ENCODE results near the gene TMEM163. TPM values are rescaled to one million over a fixed set of nuclear protein-coding genes. Genes with fewer than 3 reads are reported as not detected.

The TMEM163 gene
- total RNA-seq, 1 donor from 2014 or later, result 0.18 TPM

DNA sequence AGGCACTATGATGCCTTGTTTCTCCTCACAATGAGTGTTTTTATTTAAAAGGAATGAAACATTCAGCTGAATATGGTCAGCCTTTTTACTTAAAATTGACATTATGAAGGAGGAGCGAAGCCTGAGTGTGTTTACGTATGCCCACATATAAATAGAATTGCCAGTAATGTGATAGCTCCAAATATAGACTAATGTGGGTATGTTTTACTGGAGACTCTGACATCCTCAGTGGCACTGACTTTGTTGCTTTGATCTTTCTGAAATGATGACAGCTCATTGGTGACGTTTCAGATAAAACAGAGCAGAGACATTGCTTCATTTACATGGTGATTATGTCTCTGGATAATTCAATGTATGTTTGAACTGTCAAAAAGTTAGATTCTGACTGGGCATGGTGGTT is 297.9 kb downstream of the TMEM163 start:
- H3K9me3 ChIP-seq (ENCODE audit: insufficient read depth, low read depth, low read length), result no peaks in the 10 kb centered on the region
- H3K4me3 ChIP-seq (ENCODE audit: insufficient read depth, low read depth, low read length), result no peak overlapping the region
- DNase-seq (ENCODE audit: low read depth), result no peak
- Mint-ChIP-seq H3K27ac (ENCODE audit: unreplicated experiment) (no peak overlapping the region), H3K27me3 (ENCODE audit: low read depth, unreplicated experiment) (no peaks in the 10 kb centered on the region), H3K36me3 (ENCODE audit: low read depth, unreplicated experiment) (peaks cover 11% of the 10 kb centered on the region), H3K9me3 (ENCODE audit: unreplicated experiment) (no peaks in the 10 kb centered on the region), H3K4me1 (ENCODE audit: low read depth, unreplicated experiment) (peaks cover 5% of the 10 kb centered on the region), H3K4me3 (ENCODE audit: unreplicated experiment) (no peak overlapping the region)
- no peaks in the 10 kb centered on the region for H4K20me1 ChIP-seq (ENCODE audit: insufficient read depth, low read length)
- H3K79me2 ChIP-seq (ENCODE audit: insufficient read depth, low read length), result no peaks in the 10 kb centered on the region
- no peak overlapping the region for H2AFZ ChIP-seq (ENCODE audit: low read depth, low read length)
- TF ChIP-seq EZH2 (IDR thresholded peaks at IDR 0.05; ENCODE audit: insufficient read depth, low read length), result no peak
- TF ChIP-seq, protein P1, sequence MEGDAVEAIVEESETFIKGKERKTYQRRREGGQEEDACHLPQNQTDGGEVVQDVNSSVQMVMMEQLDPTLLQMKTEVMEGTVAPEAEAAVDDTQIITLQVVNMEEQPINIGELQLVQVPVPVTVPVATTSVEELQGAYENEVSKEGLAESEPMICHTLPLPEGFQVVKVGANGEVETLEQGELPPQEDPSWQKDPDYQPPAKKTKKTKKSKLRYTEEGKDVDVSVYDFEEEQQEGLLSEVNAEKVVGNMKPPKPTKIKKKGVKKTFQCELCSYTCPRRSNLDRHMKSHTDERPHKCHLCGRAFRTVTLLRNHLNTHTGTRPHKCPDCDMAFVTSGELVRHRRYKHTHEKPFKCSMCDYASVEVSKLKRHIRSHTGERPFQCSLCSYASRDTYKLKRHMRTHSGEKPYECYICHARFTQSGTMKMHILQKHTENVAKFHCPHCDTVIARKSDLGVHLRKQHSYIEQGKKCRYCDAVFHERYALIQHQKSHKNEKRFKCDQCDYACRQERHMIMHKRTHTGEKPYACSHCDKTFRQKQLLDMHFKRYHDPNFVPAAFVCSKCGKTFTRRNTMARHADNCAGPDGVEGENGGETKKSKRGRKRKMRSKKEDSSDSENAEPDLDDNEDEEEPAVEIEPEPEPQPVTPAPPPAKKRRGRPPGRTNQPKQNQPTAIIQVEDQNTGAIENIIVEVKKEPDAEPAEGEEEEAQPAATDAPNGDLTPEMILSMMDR (IDR thresholded peaks at IDR 0.05; ENCODE audit: insufficient read depth, low read depth, low read length), result no peak
- no peak overlapping the region for H3K27ac ChIP-seq (ENCODE audit: low read depth, low read length)
- H3K9ac ChIP-seq (ENCODE audit: low read length), result no peak overlapping the region
- no peaks in the 10 kb centered on the region for H3K27me3 ChIP-seq (ENCODE audit: insufficient read depth, low read length)
- H3K4me1 ChIP-seq (ENCODE audit: insufficient read depth, low read length), result no peaks in the 10 kb centered on the region
- H3K36me3 ChIP-seq (ENCODE audit: insufficient read depth, low read length), result no peaks in the 10 kb centered on the region
- no peak overlapping the region for H3K4me2 ChIP-seq (ENCODE audit: low read length)
- FAIRE-seq, result no peak

DNA sequence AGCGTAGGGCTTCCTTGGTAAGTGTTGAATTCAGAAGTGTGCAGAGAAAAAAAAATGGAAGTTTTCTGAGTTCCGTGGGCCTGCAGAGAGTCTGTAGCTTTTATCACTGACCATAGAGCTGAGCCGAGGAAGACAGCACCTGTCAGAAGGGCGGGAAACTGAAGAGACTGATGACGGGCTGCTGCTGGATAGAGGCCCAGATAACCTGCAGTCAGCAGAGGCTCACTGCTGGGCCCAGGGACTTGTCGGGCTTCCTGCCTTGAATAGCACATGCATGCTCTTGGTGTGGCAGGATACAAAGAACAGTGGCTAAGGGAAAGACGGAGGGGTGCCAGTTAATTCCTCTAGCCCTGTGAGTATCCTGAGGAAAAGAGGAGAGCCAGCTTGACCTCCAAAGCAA is 298.5 kb downstream of the TMEM163 start:
- H3K9ac ChIP-seq (ENCODE audit: low read length), result no peak overlapping the region
- FAIRE-seq (no peak), DNase-seq (ENCODE audit: low read depth) (no peak)
- no peaks in the 10 kb centered on the region for H3K27me3 ChIP-seq (ENCODE audit: insufficient read depth, low read length)
- H2AFZ ChIP-seq (ENCODE audit: low read depth, low read length), result no peak overlapping the region
- Mint-ChIP-seq H3K4me1 (ENCODE audit: low read depth, unreplicated experiment) (no peaks in the 10 kb centered on the region), H3K9me3 (ENCODE audit: unreplicated experiment) (no peaks in the 10 kb centered on the region), H3K27me3 (ENCODE audit: low read depth, unreplicated experiment) (no peaks in the 10 kb centered on the region), H3K4me3 (ENCODE audit: unreplicated experiment) (no peak overlapping the region), H3K27ac (ENCODE audit: unreplicated experiment) (no peak overlapping the region), H3K36me3 (ENCODE audit: low read depth, unreplicated experiment) (peaks cover 11% of the 10 kb centered on the region)
- no peaks in the 10 kb centered on the region for H3K9me3 ChIP-seq (ENCODE audit: insufficient read depth, low read depth, low read length)
- no peaks in the 10 kb centered on the region for H3K79me2 ChIP-seq (ENCODE audit: insufficient read depth, low read length)
- no peaks in the 10 kb centered on the region for H4K20me1 ChIP-seq (ENCODE audit: insufficient read depth, low read length)
- no peak overlapping the region for H3K4me3 ChIP-seq (ENCODE audit: insufficient read depth, low read depth, low read length)
- no peak overlapping the region for H3K4me2 ChIP-seq (ENCODE audit: low read length)
- no peaks in the 10 kb centered on the region for H3K4me1 ChIP-seq (ENCODE audit: insufficient read depth, low read length)
- TF ChIP-seq, protein P1 (IDR thresholded peaks at IDR 0.05; ENCODE audit: insufficient read depth, low read depth, low read length), result no peak
- no peak for TF ChIP-seq EZH2 (IDR thresholded peaks at IDR 0.05; ENCODE audit: insufficient read depth, low read length)
- no peaks in the 10 kb centered on the region for H3K36me3 ChIP-seq (ENCODE audit: insufficient read depth, low read length)
- no peak overlapping the region for H3K27ac ChIP-seq (ENCODE audit: low read depth, low read length)

DNA sequence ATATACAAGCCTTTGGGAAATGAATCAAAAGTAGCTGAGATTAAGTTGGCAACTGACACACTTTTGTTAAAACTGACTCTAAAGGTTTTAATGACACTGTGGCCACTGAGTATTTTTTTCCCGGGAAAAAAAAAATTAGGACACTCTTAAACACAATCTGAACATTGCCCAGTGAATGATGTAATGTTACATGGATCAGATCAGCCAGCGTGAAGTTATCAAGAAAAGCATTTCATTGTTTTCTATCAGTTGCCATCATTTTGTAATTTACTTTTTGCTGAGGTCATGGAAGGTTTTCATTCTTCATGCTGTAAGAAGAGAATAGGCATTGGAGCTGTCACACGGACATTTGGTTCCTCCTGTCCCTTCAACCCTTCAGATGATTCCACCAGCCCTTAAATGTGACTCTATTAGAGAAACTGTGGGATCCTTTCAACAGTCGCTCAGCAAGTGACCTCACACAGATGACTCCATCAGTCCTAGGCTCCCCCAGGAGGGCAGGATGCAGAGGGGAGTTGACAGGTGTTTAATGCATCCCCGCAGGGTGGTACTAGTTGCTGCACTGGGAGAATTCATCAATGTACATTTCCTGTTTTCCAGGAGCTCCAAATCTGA is 300.7 kb downstream of the TMEM163 start:
- Histone ChIP-seq H4K20me1 (ENCODE audit: insufficient read depth, low read length) (no peaks in the 10 kb centered on the region), H3K79me2 (ENCODE audit: insufficient read depth, low read length) (no peaks in the 10 kb centered on the region), H3K4me1 (ENCODE audit: insufficient read depth, low read length) (no peaks in the 10 kb centered on the region), H3K36me3 (ENCODE audit: insufficient read depth, low read length) (no peaks in the 10 kb centered on the region), H3K4me3 (ENCODE audit: insufficient read depth, low read depth, low read length) (no peak overlapping the region), H3K9ac (ENCODE audit: low read length) (no peak overlapping the region), H3K4me2 (ENCODE audit: low read length) (no peak overlapping the region), H3K27me3 (ENCODE audit: insufficient read depth, low read length) (no peaks in the 10 kb centered on the region), H3K27ac (ENCODE audit: low read depth, low read length) (no peak overlapping the region), H3K9me3 (ENCODE audit: insufficient read depth, low read depth, low read length) (no peaks in the 10 kb centered on the region), H2AFZ (ENCODE audit: low read depth, low read length) (no peak overlapping the region)
- no peak for FAIRE-seq
- TF ChIP-seq, protein P1 (IDR thresholded peaks at IDR 0.05; ENCODE audit: insufficient read depth, low read depth, low read length), result no peak
- TF ChIP-seq EZH2 (IDR thresholded peaks at IDR 0.05; ENCODE audit: insufficient read depth, low read length), result no peak
- peaks cover 2% of the 10 kb centered on the region for H3K36me3 Mint-ChIP-seq (ENCODE audit: low read depth, unreplicated experiment)
- no peak overlapping the region for H3K27ac Mint-ChIP-seq (ENCODE audit: unreplicated experiment)
- no peaks in the 10 kb centered on the region for H3K4me1 Mint-ChIP-seq (ENCODE audit: low read depth, unreplicated experiment)
- DNase-seq (ENCODE audit: low read depth), result no peak
- H3K27me3 Mint-ChIP-seq (ENCODE audit: low read depth, unreplicated experiment), result no peaks in the 10 kb centered on the region
- no peaks in the 10 kb centered on the region for H3K9me3 Mint-ChIP-seq (ENCODE audit: unreplicated experiment)
- H3K4me3 Mint-ChIP-seq (ENCODE audit: unreplicated experiment), result no peak overlapping the region

Data from astrocyte (in vitro differentiated cells and primary cell).